HEK293 (cell line): ENCODE measurements around the gene IL23R.

Experiments
- CTCF ChIP-seq: fragments of 450-650 bp; formaldehyde crosslinking; IDR thresholded peaks from 2 replicates; pipeline ENCODE4 v1.5.1; 2016; ENCODE audit warnings: missing biosample characterization, missing genetic modification characterization
- PBX3 ChIP-seq: sonication (generic); formaldehyde crosslinking; IDR thresholded peaks from 2 replicates; pipeline ENCODE4 v1.8.1; 2022; ENCODE audit warnings: mild to moderate bottlenecking, moderate library complexity, missing genetic modification reagents
- TRIM28 ChIP-seq: IDR thresholded peaks from 2 replicates; pipeline ENCODE4 v1.6.1; 2011; ENCODE audit warnings: low read length, control low read depth, borderline replicate concordance
- WT1 ChIP-seq: fragments of 450-650 bp; formaldehyde crosslinking; IDR thresholded peaks from 2 replicates; pipeline ENCODE4 v1.5.1; 2016; ENCODE audit warnings: missing biosample characterization, missing genetic modification characterization
- ZFP37 ChIP-seq: fragments of 450-650 bp; formaldehyde crosslinking; IDR thresholded peaks from 2 replicates; pipeline ENCODE4 v1.5.1; 2016; ENCODE audit warnings: missing biosample characterization, missing genetic modification characterization
- ZFP41 ChIP-seq: fragments of 450-650 bp; formaldehyde crosslinking; IDR thresholded peaks from 2 replicates; pipeline ENCODE4 v1.5.1; 2016; ENCODE audit warnings: missing biosample characterization, missing genetic modification characterization, borderline replicate concordance
- ZNF26 ChIP-seq: fragments of 450-650 bp; formaldehyde crosslinking; IDR thresholded peaks from 2 replicates; pipeline ENCODE4 v1.5.1; 2016; ENCODE audit warnings: missing biosample characterization, missing genetic modification characterization
- ZNF366 ChIP-seq: fragments of 450-650 bp; formaldehyde crosslinking; conservative IDR thresholded peaks from 2 replicates; pipeline ENCODE4 v1.5.1; 2016; ENCODE audit warnings: missing biosample characterization, missing genetic modification characterization
- ZNF571 ChIP-seq: fragments of 450-650 bp; formaldehyde crosslinking; IDR thresholded peaks from 2 replicates; pipeline ENCODE4 v1.5.0; 2017; ENCODE audit warnings: missing biosample characterization, missing genetic modification characterization
- ZNF776 ChIP-seq: fragments of 450-650 bp; formaldehyde crosslinking; IDR thresholded peaks from 2 replicates; pipeline ENCODE4 v1.5.0; 2017; ENCODE audit warnings: missing biosample characterization, missing genetic modification characterization, borderline replicate concordance
- ZSCAN5A ChIP-seq: fragments of 450-650 bp; formaldehyde crosslinking; IDR thresholded peaks from 2 replicates; pipeline ENCODE4 v1.5.1; 2016; ENCODE audit warnings: missing biosample characterization, missing genetic modification characterization

- TF ChIP-seq ZFP37 (tag by site-specific recombination) (no peak), ZFP41 (tag by site-specific recombination) (no peak), ZNF571 (tag by site-specific recombination) (no peak), CTCF (tag by site-specific recombination) (no peak), ZNF776 (tag by site-specific recombination) (no peak), ZNF366 (tag by site-specific recombination) (no peak), PBX3 (no peak), ZNF26 (tag by site-specific recombination) (no peak), WT1 (tag by site-specific recombination) (no peak), ZSCAN5A (tag by site-specific recombination) (no peak), TRIM28 (no peak)
Measured at GRCh38 chr1:67241200-67241746, 75.0 kb downstream of the IL23R start.
